ENCODE data around the gene PRPF40A. TPM values are rescaled to one million over a fixed set of nuclear protein-coding genes. Genes with fewer than 3 reads are reported as not detected.

PRPF40A gene
- total and polyA plus RNA-seq, 10 of the 15 experiments (the other 5 are each of a cell fraction or from before 2014, with no cell fraction given): 97.8 to 197 (median 144) TPM

- TF ChIP-seq, protein P1, sequence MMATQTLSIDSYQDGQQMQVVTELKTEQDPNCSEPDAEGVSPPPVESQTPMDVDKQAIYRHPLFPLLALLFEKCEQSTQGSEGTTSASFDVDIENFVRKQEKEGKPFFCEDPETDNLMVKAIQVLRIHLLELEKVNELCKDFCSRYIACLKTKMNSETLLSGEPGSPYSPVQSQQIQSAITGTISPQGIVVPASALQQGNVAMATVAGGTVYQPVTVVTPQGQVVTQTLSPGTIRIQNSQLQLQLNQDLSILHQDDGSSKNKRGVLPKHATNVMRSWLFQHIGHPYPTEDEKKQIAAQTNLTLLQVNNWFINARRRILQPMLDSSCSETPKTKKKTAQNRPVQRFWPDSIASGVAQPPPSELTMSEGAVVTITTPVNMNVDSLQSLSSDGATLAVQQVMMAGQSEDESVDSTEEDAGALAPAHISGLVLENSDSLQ (IDR thresholded peaks at IDR 0.05): peak; percentile 99
- TF ChIP-seq BCL3 (IDR thresholded peaks at IDR 0.05; ENCODE audit: borderline replicate concordance, insufficient read depth, low read depth, low read length, poor library complexity, severe bottlenecking): peak; percentile 30
- TF ChIP-seq TCF7 (IDR thresholded peaks at IDR 0.05; ENCODE audit: borderline replicate concordance): no peak
- peak; percentile 96 for TF ChIP-seq PBX3 (IDR thresholded peaks at IDR 0.05; ENCODE audit: insufficient replicate concordance, low read depth, low read length)
- TF ChIP-seq ZBED1 (IDR thresholded peaks at IDR 0.05; ENCODE audit: borderline replicate concordance): no peak
- no peak for TF ChIP-seq WRNIP1 (IDR thresholded peaks at IDR 0.05; ENCODE audit: borderline replicate concordance, low read depth, low read length)
- TF ChIP-seq MAX (IDR thresholded peaks at IDR 0.05; ENCODE audit: low read depth, low read length): peak; percentile 26; the same call in 1 of the 2 replicates
- TF ChIP-seq, protein P2, sequence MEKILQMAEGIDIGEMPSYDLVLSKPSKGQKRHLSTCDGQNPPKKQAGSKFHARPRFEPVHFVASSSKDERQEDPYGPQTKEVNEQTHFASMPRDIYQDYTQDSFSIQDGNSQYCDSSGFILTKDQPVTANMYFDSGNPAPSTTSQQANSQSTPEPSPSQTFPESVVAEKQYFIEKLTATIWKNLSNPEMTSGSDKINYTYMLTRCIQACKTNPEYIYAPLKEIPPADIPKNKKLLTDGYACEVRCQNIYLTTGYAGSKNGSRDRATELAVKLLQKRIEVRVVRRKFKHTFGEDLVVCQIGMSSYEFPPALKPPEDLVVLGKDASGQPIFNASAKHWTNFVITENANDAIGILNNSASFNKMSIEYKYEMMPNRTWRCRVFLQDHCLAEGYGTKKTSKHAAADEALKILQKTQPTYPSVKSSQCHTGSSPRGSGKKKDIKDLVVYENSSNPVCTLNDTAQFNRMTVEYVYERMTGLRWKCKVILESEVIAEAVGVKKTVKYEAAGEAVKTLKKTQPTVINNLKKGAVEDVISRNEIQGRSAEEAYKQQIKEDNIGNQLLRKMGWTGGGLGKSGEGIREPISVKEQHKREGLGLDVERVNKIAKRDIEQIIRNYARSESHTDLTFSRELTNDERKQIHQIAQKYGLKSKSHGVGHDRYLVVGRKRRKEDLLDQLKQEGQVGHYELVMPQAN (conservative IDR thresholded peaks at IDR 0.05): peak; percentile 77
- peak; percentile 12; the same call in 1 of the 2 replicates for TF ChIP-seq BACH1 (IDR thresholded peaks at IDR 0.05; ENCODE audit: borderline replicate concordance)
- peak; percentile 97 for TF ChIP-seq SP1 (IDR thresholded peaks at IDR 0.05; ENCODE audit: low read depth, low read length)
- no peak for TF ChIP-seq RCOR1 (conservative IDR thresholded peaks at IDR 0.05; ENCODE audit: low read depth, low read length)
- TF ChIP-seq FOXM1 (IDR thresholded peaks at IDR 0.05; ENCODE audit: low read depth, low read length): no peak
- TF ChIP-seq E4F1 (IDR thresholded peaks at IDR 0.05; ENCODE audit: borderline replicate concordance, partially characterized antibody): no peak
- TF ChIP-seq RAD51 (IDR thresholded peaks at IDR 0.05): no peak
- TF ChIP-seq LARP7 (IDR thresholded peaks at IDR 0.05): peak; percentile 62; the same call in 1 of the 2 replicates
- TF ChIP-seq, protein P3, sequence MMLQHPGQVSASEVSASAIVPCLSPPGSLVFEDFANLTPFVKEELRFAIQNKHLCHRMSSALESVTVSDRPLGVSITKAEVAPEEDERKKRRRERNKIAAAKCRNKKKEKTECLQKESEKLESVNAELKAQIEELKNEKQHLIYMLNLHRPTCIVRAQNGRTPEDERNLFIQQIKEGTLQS (IDR thresholded peaks at IDR 0.05; ENCODE audit: borderline replicate concordance, extremely low read depth, low read depth, low read length): no peak
Measured at GRCh38 chr2:152717228-152718075, at the start of gene PRPF40A (continued).

Data from GM12878 (cell line).